ENCODE results near the gene BCKDK. TPM values are rescaled to one million over a fixed set of nuclear protein-coding genes. Genes with fewer than 3 reads are reported as not detected.

The BCKDK gene
- total RNA-seq, 2 donors from 2014 or later: 47.0 to 57.7 TPM

DNA sequence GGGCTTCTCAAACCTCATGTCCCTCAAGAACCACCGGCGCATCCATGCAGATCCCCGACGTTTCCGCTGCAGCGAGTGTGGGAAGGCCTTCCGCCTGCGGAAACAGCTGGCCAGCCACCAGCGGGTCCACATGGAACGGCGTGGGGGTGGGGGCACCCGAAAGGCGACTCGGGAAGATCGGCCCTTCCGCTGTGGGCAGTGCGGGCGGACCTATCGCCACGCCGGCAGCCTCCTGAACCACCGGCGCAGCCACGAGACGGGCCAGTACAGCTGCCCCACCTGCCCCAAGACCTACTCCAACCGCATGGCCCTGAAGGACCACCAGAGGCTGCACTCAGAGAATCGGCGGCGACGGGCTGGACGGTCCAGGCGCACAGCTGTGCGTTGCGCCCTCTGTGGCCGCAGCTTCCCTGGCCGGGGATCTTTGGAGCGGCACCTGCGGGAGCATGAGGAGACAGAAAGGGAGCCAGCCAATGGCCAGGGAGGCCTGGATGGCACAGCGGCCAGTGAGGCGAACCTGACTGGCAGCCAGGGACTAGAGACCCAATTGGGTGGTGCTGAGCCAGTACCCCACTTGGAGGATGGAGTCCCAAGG, 28.1 kb upstream of the BCKDK start:
- DNase-seq: no peak
- no peaks in the 10 kb centered on the region for H3K4me1 Mint-ChIP-seq
- H3K9ac ChIP-seq (ENCODE audit: extremely low read depth, low read length, poor library complexity, severe bottlenecking): no peak overlapping the region
- no peak overlapping the region for H3K4me3 ChIP-seq (ENCODE audit: low read length)
- 95 to 96% methylated on average over 31 to 40 of the region's 40 CpGs for WGBS, 2 experiments (ENCODE audit: insufficient coverage in 1 of 2, insufficient read length in 1 of 2)
- TF ChIP-seq, protein P1, sequence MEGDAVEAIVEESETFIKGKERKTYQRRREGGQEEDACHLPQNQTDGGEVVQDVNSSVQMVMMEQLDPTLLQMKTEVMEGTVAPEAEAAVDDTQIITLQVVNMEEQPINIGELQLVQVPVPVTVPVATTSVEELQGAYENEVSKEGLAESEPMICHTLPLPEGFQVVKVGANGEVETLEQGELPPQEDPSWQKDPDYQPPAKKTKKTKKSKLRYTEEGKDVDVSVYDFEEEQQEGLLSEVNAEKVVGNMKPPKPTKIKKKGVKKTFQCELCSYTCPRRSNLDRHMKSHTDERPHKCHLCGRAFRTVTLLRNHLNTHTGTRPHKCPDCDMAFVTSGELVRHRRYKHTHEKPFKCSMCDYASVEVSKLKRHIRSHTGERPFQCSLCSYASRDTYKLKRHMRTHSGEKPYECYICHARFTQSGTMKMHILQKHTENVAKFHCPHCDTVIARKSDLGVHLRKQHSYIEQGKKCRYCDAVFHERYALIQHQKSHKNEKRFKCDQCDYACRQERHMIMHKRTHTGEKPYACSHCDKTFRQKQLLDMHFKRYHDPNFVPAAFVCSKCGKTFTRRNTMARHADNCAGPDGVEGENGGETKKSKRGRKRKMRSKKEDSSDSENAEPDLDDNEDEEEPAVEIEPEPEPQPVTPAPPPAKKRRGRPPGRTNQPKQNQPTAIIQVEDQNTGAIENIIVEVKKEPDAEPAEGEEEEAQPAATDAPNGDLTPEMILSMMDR (conservative IDR thresholded peaks at IDR 0.05): no peak
- no peak overlapping the region for H3K4me3 Mint-ChIP-seq
- H3K27ac Mint-ChIP-seq: no peak overlapping the region
- H3K4me1 ChIP-seq (ENCODE audit: control insufficient read depth, insufficient read depth, low read length): no peaks in the 10 kb centered on the region
- H3K9me3 ChIP-seq (ENCODE audit: control insufficient read depth, low read length): no peaks in the 10 kb centered on the region
- no peaks in the 10 kb centered on the region for H3K27me3 ChIP-seq (ENCODE audit: control insufficient read depth, insufficient read depth, low read length, poor library complexity, severe bottlenecking)
- H3K36me3 ChIP-seq (ENCODE audit: control insufficient read depth, insufficient read depth, low read length): peaks cover 39% of the 10 kb centered on the region
- H3K9me3 Mint-ChIP-seq: no peaks in the 10 kb centered on the region
- H3K36me3 Mint-ChIP-seq (ENCODE audit: low read depth): peaks cover 46% of the 10 kb centered on the region
- H3K27ac ChIP-seq (ENCODE audit: low read depth, low read length): no peak overlapping the region
- no peaks in the 10 kb centered on the region for H3K27me3 Mint-ChIP-seq (ENCODE audit: insufficient read depth)

DNA sequence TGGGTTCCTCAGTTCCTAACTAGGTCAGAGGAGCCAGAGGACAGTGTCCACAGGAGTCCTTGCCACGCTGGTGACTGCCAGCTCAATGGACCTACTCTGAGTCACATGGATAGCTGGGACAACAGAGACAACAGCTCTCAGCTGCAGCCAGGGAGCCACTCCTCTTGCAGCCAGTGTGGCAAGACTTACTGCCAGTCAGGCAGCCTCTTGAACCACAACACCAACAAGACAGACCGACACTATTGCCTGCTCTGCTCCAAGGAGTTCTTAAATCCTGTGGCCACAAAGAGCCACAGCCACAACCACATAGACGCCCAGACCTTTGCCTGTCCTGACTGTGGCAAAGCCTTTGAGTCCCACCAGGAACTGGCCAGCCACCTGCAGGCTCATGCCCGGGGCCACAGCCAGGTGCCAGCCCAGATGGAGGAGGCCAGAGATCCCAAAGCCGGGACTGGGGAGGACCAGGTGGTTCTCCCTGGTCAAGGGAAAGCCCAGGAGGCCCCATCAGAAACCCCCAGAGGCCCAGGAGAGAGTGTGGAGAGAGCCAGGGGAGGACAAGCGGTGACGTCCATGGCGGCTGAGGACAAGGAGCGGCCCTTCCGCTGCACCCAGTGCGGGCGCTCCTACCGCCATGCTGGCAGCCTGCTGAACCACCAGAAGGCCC, 27.3 kb upstream of the BCKDK start:
- DNase-seq: no peak
- 92 to 95% methylated on average over 9 to 13 of the region's 13 CpGs for WGBS, 2 experiments (ENCODE audit: insufficient coverage in 1 of 2, insufficient read length in 1 of 2)
- H3K4me3 Mint-ChIP-seq: no peak overlapping the region
- Histone ChIP-seq H3K36me3 (ENCODE audit: control insufficient read depth, insufficient read depth, low read length) (peaks cover 39% of the 10 kb centered on the region), H3K27ac (ENCODE audit: low read depth, low read length) (no peak overlapping the region), H3K4me1 (ENCODE audit: control insufficient read depth, insufficient read depth, low read length) (no peaks in the 10 kb centered on the region), H3K4me3 (ENCODE audit: low read length) (no peak overlapping the region), H3K9ac (ENCODE audit: extremely low read depth, low read length, poor library complexity, severe bottlenecking) (no peak overlapping the region), H3K9me3 (ENCODE audit: control insufficient read depth, low read length) (no peaks in the 10 kb centered on the region), H3K27me3 (ENCODE audit: control insufficient read depth, insufficient read depth, low read length, poor library complexity, severe bottlenecking) (no peaks in the 10 kb centered on the region)
- peaks cover 46% of the 10 kb centered on the region for H3K36me3 Mint-ChIP-seq (ENCODE audit: low read depth)
- H3K27ac Mint-ChIP-seq: no peak overlapping the region
- H3K4me1 Mint-ChIP-seq: no peaks in the 10 kb centered on the region
- TF ChIP-seq, protein P1 (conservative IDR thresholded peaks at IDR 0.05): no peak
- H3K9me3 Mint-ChIP-seq: no peaks in the 10 kb centered on the region
- no peaks in the 10 kb centered on the region for H3K27me3 Mint-ChIP-seq (ENCODE audit: insufficient read depth)

DNA sequence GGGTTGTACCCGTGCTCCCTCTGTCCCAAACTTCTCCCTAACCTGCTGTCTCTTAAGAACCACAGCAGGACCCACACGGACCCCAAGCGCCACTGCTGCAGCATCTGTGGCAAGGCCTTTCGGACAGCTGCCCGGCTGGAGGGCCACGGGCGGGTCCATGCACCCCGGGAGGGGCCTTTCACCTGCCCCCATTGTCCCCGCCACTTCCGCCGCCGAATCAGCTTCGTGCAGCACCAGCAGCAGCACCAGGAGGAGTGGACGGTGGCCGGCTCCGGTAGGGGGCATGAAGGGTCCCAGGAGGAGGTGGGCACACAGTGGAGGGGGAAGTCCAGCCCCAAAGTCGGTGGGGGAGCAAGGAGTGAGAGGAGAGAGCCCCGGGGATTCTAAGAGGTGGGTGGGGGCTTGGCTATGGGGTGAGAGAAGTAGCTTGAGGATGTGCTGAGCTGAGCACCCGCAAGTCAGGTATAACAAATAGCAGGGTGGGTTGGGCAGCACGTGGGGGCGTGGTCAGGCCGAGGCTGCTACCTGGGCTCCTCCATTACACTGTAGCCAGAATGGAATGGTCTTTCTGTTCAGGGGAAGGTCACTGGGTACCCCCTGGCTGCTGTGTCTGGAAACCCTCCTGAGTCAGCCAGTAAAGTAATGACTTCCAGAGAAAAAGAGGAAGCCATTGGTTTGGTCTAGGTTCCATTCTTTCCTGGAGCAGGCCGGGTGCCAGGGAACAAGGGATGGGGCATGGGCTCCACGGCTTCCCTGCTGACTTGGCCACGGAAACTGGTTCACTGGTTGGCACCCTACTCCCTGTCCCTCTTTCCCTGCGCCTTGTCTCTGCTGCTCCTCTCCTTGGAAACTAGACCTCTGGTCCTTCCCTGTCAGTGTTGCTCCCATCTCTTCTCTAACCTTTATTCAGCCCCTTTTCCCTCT, 26.5 kb upstream of the BCKDK start:
- WGBS, 2 experiments (ENCODE audit: insufficient coverage in 1 of 2, insufficient read length in 1 of 2): 94 to 95% methylated on average over 14 to 26 of the region's 26 CpGs
- no peak for DNase-seq
- H3K27ac Mint-ChIP-seq: no peak overlapping the region
- H3K36me3 Mint-ChIP-seq (ENCODE audit: low read depth): peaks cover 46% of the 10 kb centered on the region
- H3K27me3 Mint-ChIP-seq (ENCODE audit: insufficient read depth): no peaks in the 10 kb centered on the region
- Histone ChIP-seq H3K36me3 (ENCODE audit: control insufficient read depth, insufficient read depth, low read length) (peaks cover 33% of the 10 kb centered on the region), H3K27me3 (ENCODE audit: control insufficient read depth, insufficient read depth, low read length, poor library complexity, severe bottlenecking) (no peaks in the 10 kb centered on the region), H3K4me3 (ENCODE audit: low read length) (no peak overlapping the region), H3K9me3 (ENCODE audit: control insufficient read depth, low read length) (no peaks in the 10 kb centered on the region), H3K4me1 (ENCODE audit: control insufficient read depth, insufficient read depth, low read length) (no peaks in the 10 kb centered on the region), H3K27ac (ENCODE audit: low read depth, low read length) (no peak overlapping the region), H3K9ac (ENCODE audit: extremely low read depth, low read length, poor library complexity, severe bottlenecking) (no peak overlapping the region)
- TF ChIP-seq, protein P1 (conservative IDR thresholded peaks at IDR 0.05): no peak
- no peaks in the 10 kb centered on the region for H3K9me3 Mint-ChIP-seq
- no peaks in the 10 kb centered on the region for H3K4me1 Mint-ChIP-seq
- H3K4me3 Mint-ChIP-seq: no peak overlapping the region
